CD14-positive monocyte (primary cell): ENCODE results near the gene VPS36. TPM values are rescaled to one million over a fixed set of nuclear protein-coding genes. Genes with fewer than 3 reads are reported as not detected.

Source experiments
- DNase-seq, 3 donors: peaks; one replicate each; pipeline ENCODE4 v3.0.0-alpha.2; 2011 to 2022
- H2AFZ ChIP-seq: 2 replicates; pipeline ENCODE4 v1.6.0; 2012; ENCODE audit warnings: mild to moderate bottlenecking, low read depth, low read length, inconsistent platforms; ENCODE audit not compliant: insufficient read depth, poor library complexity, severe bottlenecking
- H3K27ac ChIP-seq, 2 donors: 1 replicate in 1 of 2; 2 replicates in 1 of 2; pipeline ENCODE4 v1.5.1; 2012 to 2013; ENCODE audit warnings: low read length in 2 of 2, control low read depth in 1 of 2, inconsistent platforms in 1 of 2, low read depth in 1 of 2, mild to moderate bottlenecking in 1 of 2
- H3K27me3 ChIP-seq, 2 donors: one replicate each; pipeline versions ENCODE4 v1.6.0 to v1.6.1; 2011 to 2013; ENCODE audit warnings: low read length in 2 of 2; ENCODE audit not compliant: control insufficient read depth in 2 of 2, insufficient read depth in 2 of 2
- H3K36me3 ChIP-seq, 2 donors: replicated peaks in 1 of 2; 1 replicate in 1 of 2; 2 replicates in 1 of 2; pipeline versions ENCODE4 v1.5.1 to v1.6.1; 2012 to 2013; ENCODE audit warnings: low read length in 2 of 2, control low read depth in 1 of 2, inconsistent platforms in 1 of 2, mild to moderate bottlenecking in 1 of 2; ENCODE audit not compliant: insufficient read depth in 2 of 2, control insufficient read depth in 1 of 2
- H3K4me1 ChIP-seq, 2 donors: 1 replicate in 1 of 2; 2 replicates in 1 of 2; pipeline versions ENCODE4 v1.5.1 to v1.6.1; 2012 to 2013; ENCODE audit warnings: low read length in 2 of 2, control low read depth in 1 of 2, inconsistent platforms in 1 of 2, mild to moderate bottlenecking in 1 of 2, moderate library complexity in 1 of 2; ENCODE audit not compliant: insufficient read depth in 2 of 2, control insufficient read depth in 1 of 2
- H3K4me2 ChIP-seq: replicated peaks from 2 replicates; pipeline ENCODE3; 2012; ENCODE audit warnings: low read length, moderate library complexity, mild to moderate bottlenecking; ENCODE audit not compliant: poor library complexity, severe bottlenecking; ENCODE audit errors: extremely low read depth
- H3K4me3 ChIP-seq, 3 experiments: fragments of 200-600 bp in 1 of 3; sonication (generic) in 1 of 3; replicated peaks in 1 of 3; 1 replicate in 2 of 3; 2 replicates in 1 of 3; pipeline ENCODE4 v1.5.1; 2011 to 2013; ENCODE audit warnings: low read length in 3 of 3, mild to moderate bottlenecking in 3 of 3, control low read depth in 2 of 3, low read depth in 2 of 3, inconsistent platforms in 1 of 3, moderate library complexity in 1 of 3
- H3K79me2 ChIP-seq: 2 replicates; pipeline ENCODE4 v1.6.0; 2012; ENCODE audit warnings: mild to moderate bottlenecking, control low read depth, inconsistent platforms, low read length, moderate library complexity; ENCODE audit not compliant: insufficient read depth
- H3K9ac ChIP-seq: 2 replicates; pipeline ENCODE4 v1.6.0; 2017; ENCODE audit warnings: low read length, mild to moderate bottlenecking; ENCODE audit not compliant: insufficient read depth, poor library complexity, severe bottlenecking
- H3K9me3 ChIP-seq, 2 donors: replicated peaks in 1 of 2; 1 replicate in 1 of 2; 2 replicates in 1 of 2; pipeline versions ENCODE4 v1.5.1 to v1.6.1; 2012 to 2013; ENCODE audit warnings: low read length in 2 of 2, control low read depth in 1 of 2; ENCODE audit not compliant: control insufficient read depth in 1 of 2, insufficient read depth in 1 of 2
- H4K20me1 ChIP-seq: 2 replicates; pipeline ENCODE4 v1.6.0; 2012; ENCODE audit warnings: mild to moderate bottlenecking, low read length, control low read depth, moderate library complexity; ENCODE audit not compliant: insufficient read depth
- H3K27ac Mint-ChIP-seq, 7 donors: one replicate each; pipeline ENCODE4 v1.8.0; 2020; ENCODE audit warnings: mild to moderate bottlenecking in 7 of 7, mixed read lengths in 7 of 7, moderate library complexity in 6 of 7, inconsistent platforms in 2 of 7
- H3K27me3 Mint-ChIP-seq, 3 donors: one replicate each; pipeline ENCODE4 v1.8.0; 2021 to 2022; ENCODE audit warnings: low read depth in 3 of 3, mild to moderate bottlenecking in 3 of 3, mixed read lengths in 3 of 3, moderate library complexity in 3 of 3, inconsistent platforms in 1 of 3
- H3K36me3 Mint-ChIP-seq, 2 donors: one replicate each; pipeline ENCODE4 v1.8.0; 2020; ENCODE audit warnings: mixed read lengths in 2 of 2, inconsistent platforms in 1 of 2, mild to moderate bottlenecking in 1 of 2
- H3K4me1 Mint-ChIP-seq: one replicate; pipeline ENCODE4 v1.8.0; 2020; ENCODE audit warnings: mild to moderate bottlenecking, mixed read lengths
- H3K4me3 Mint-ChIP-seq, 2 donors: one replicate each; pipeline ENCODE4 v1.8.0; 2020; ENCODE audit warnings: mild to moderate bottlenecking in 2 of 2, mixed read lengths in 2 of 2, moderate library complexity in 1 of 2
- H3K9me3 Mint-ChIP-seq, 7 donors: one replicate each; pipeline ENCODE4 v1.8.0; 2020 to 2022; ENCODE audit warnings: mixed read lengths in 7 of 7, mild to moderate bottlenecking in 6 of 7, moderate library complexity in 6 of 7, inconsistent platforms in 2 of 7
- WGBS: methylation state at CpG from one replicate; pipeline ENCODE4 v1.1.5; 2013; ENCODE audit warnings: missing lambda C conversion rate; ENCODE audit not compliant: insufficient coverage; 5-methylcytosine and 5-hydroxymethylcytosine counted together
- intact Hi-C, 2 donors: fragments of 100-400 bp; cut with micrococcal nuclease; formaldehyde crosslinking; loops; one replicate each; pipeline versions ENCODE4 v1.15.0 to v1.15.1; 2023
- polyA plus RNA-seq, 3 donors: library from polyadenylated mRNA; depleted of rRNA in 1 of 3; unstranded in 2 of 3; stranded (reverse) in 1 of 3; fragments of 300-500 nt in 2 of 3; fragments of >200 nt in 1 of 3; fragmentation: Illumina TruSeq in 2 of 3; gene quantifications; 1 replicate in 2 of 3; 2 replicates in 1 of 3; pipeline ENCODE4 v1.2.3, GENCODE V29; 2012 to 2021
- TF ChIP-seq, protein P1 (sequence below): fragments of 200-600 bp; IDR thresholded peaks from one replicate; pipeline ENCODE4 v1.8.0; 2022; ENCODE audit warnings: antibody characterized with exemption, mild to moderate bottlenecking

VPS36 gene
- polyA plus RNA-seq, 3 donors: 20.3 to 37.0 (median 25.2) TPM

GRCh38 chr13:52455677-52456041, 5.2 kb upstream of the VPS36 start:
- Mint-ChIP-seq H3K27ac (peak overlapping the region; percentile 81 to 99 (median 97)), H3K27me3 (peaks cover 0 to 2% (median 0%) of the 10 kb centered on the region in 3 donors), H3K9me3 (no peaks in the 10 kb centered on the region), H3K4me3 (peak overlapping the region; percentile 91 to 98), H3K4me1 (peaks cover 28% of the 10 kb centered on the region), H3K36me3 (peaks cover 9 to 28% of the 10 kb centered on the region in 2 donors)
- peak overlapping the region; percentile 85 for H2AFZ ChIP-seq
- H3K79me2 ChIP-seq: peaks cover 50% of the 10 kb centered on the region
- no peaks in the 10 kb centered on the region for H3K9me3 ChIP-seq
- H3K27me3 ChIP-seq: no peaks in the 10 kb centered on the region
- H3K27ac ChIP-seq: peak overlapping the region; percentile 83 to 95
- DNase-seq: peak; percentile 76 to 84 (median 78)
- peaks cover 21 to 31% of the 10 kb centered on the region in 2 donors for H3K4me1 ChIP-seq
- TF ChIP-seq, protein P1, sequence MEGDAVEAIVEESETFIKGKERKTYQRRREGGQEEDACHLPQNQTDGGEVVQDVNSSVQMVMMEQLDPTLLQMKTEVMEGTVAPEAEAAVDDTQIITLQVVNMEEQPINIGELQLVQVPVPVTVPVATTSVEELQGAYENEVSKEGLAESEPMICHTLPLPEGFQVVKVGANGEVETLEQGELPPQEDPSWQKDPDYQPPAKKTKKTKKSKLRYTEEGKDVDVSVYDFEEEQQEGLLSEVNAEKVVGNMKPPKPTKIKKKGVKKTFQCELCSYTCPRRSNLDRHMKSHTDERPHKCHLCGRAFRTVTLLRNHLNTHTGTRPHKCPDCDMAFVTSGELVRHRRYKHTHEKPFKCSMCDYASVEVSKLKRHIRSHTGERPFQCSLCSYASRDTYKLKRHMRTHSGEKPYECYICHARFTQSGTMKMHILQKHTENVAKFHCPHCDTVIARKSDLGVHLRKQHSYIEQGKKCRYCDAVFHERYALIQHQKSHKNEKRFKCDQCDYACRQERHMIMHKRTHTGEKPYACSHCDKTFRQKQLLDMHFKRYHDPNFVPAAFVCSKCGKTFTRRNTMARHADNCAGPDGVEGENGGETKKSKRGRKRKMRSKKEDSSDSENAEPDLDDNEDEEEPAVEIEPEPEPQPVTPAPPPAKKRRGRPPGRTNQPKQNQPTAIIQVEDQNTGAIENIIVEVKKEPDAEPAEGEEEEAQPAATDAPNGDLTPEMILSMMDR: no peak
- H3K36me3 ChIP-seq: peaks cover 14% of the 10 kb centered on the region in 2 donors
- WGBS: under 1% methylated on average over 37 of the region's 37 CpGs
- intact Hi-C loops: loop anchor here in 1 of 2 donors (5.0 to 10.0 kb wide), 4 partner anchors 111 to 443 kb away; partner anchors contain the start of genes ALG11, ATP7B and SUGT1
- H3K4me3 ChIP-seq: peak overlapping the region; percentile 69 to 96 (median 94)
- H4K20me1 ChIP-seq: no peaks in the 10 kb centered on the region
- H3K4me2 ChIP-seq: peak overlapping the region; percentile 75
- H3K9ac ChIP-seq: peak overlapping the region; percentile 87

GRCh38 chr13:52454820-52455676, 4.6 kb upstream of the VPS36 start, which contains the start of gene CKAP2:
Gene CKAP2, plus strand, starts transcription at chr13:52455478. Its CDS starts 79 bp downstream, at chr13:52455557.
- intact Hi-C loops: loop anchor here (5.0 to 10.0 kb wide), 5 partner anchors 110 to 443 kb away; partner anchors contain the start of genes ALG11 (in 2 of the 2), ATP7B (in 2 of the 2) and SUGT1 (in 2 of the 2)
- WGBS: under 1% methylated on average over 52 of the region's 56 CpGs
- Mint-ChIP-seq H3K27me3 (no peaks in the 10 kb centered on the region), H3K4me3 (peak within 1 kb of the TSS; percentile 91 to 98), H3K4me1 (peaks cover 28% of the 10 kb centered on the region), H3K9me3 (no peaks in the 10 kb centered on the region), H3K36me3 (peaks cover 8 to 22% of the 10 kb centered on the region in 2 donors), H3K27ac (peak within 1 kb of the TSS; percentile 97 to 99 (median 98))
- TF ChIP-seq, protein P1: no peak
- H3K27ac ChIP-seq: peak within 1 kb of the TSS; percentile 83 to 95
- peaks cover 8 to 10% of the 10 kb centered on the region in 2 donors for H3K36me3 ChIP-seq
- DNase-seq: peak; percentile 92 to 95 (median 94)
- no peaks in the 10 kb centered on the region for H4K20me1 ChIP-seq
- peaks cover 44% of the 10 kb centered on the region for H3K79me2 ChIP-seq
- H3K27me3 ChIP-seq: no peaks in the 10 kb centered on the region
- H3K4me3 ChIP-seq: peak within 1 kb of the TSS; percentile 69 to 96 (median 94)
- peak within 1 kb of the TSS; percentile 87 for H3K9ac ChIP-seq
- no peaks in the 10 kb centered on the region for H3K9me3 ChIP-seq
- H2AFZ ChIP-seq: peak within 1 kb of the TSS; percentile 85
- H3K4me1 ChIP-seq: peaks cover 22 to 32% of the 10 kb centered on the region in 2 donors
- H3K4me2 ChIP-seq: peak within 1 kb of the TSS; percentile 75
